ENCODE measurements around the gene OFD1.

The OFD1 gene, protein sequence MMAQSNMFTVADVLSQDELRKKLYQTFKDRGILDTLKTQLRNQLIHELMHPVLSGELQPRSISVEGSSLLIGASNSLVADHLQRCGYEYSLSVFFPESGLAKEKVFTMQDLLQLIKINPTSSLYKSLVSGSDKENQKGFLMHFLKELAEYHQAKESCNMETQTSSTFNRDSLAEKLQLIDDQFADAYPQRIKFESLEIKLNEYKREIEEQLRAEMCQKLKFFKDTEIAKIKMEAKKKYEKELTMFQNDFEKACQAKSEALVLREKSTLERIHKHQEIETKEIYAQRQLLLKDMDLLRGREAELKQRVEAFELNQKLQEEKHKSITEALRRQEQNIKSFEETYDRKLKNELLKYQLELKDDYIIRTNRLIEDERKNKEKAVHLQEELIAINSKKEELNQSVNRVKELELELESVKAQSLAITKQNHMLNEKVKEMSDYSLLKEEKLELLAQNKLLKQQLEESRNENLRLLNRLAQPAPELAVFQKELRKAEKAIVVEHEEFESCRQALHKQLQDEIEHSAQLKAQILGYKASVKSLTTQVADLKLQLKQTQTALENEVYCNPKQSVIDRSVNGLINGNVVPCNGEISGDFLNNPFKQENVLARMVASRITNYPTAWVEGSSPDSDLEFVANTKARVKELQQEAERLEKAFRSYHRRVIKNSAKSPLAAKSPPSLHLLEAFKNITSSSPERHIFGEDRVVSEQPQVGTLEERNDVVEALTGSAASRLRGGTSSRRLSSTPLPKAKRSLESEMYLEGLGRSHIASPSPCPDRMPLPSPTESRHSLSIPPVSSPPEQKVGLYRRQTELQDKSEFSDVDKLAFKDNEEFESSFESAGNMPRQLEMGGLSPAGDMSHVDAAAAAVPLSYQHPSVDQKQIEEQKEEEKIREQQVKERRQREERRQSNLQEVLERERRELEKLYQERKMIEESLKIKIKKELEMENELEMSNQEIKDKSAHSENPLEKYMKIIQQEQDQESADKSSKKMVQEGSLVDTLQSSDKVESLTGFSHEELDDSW
- total RNA-seq = 183 to 328 (median 248) reads per million in 4 donors

DNA sequence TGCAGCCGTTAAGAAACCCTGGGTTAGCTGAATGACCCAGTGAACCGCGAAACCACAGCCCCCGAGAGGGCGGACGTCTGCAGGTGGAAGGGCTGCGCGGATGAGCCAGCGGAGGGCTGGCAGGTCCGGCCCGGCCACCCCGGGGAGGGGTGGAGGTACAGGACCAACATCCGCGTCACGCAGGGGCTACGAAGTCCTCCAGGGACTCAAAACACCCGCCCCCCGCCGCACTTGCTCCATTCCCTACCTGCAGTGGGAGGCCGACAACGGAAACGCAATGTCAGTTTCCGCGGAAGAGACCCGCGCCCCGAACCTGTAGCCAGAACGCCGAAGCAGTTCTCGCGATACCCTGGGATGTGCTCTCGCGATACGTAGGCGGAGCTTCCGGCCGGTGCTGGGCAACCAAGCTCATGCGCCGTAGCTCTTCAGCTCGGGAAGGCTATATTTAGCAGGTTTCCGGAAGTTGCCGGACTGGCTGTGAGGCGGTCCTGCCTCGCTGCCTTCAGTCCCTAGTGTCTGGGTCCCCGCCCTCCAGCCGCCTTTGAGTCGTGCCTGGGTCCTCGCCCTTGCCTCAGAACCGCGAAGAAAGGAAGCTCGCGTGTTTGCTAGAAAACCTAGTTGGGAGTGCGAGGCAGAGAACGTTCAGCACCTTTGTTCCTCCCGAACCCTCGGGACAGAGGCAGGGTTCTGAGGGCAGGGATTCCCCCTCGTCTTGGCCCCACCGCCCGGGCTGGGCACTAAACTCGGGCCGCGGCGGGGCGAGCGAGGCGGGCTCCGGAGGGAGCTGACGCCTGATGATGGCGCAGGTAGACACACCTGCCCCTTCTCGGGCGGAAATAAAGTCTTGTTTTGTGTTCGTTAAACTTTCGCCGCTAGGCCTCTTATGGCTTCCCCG lies at the start of gene OFD1, which contains the start of gene TRAPPC2:
Gene OFD1, plus strand, starts transcription at position 471 of the 895 bp plus-strand sequence. Its CDS starts 324 bp downstream, at position 795.
Gene TRAPPC2, minus strand, starts transcription at position 343 of the 895 bp plus-strand sequence. CDS start 14,657 bp downstream, outside the sequence.
- DNase-seq = peak; percentile 78 to 96 (median 84)

DNA sequence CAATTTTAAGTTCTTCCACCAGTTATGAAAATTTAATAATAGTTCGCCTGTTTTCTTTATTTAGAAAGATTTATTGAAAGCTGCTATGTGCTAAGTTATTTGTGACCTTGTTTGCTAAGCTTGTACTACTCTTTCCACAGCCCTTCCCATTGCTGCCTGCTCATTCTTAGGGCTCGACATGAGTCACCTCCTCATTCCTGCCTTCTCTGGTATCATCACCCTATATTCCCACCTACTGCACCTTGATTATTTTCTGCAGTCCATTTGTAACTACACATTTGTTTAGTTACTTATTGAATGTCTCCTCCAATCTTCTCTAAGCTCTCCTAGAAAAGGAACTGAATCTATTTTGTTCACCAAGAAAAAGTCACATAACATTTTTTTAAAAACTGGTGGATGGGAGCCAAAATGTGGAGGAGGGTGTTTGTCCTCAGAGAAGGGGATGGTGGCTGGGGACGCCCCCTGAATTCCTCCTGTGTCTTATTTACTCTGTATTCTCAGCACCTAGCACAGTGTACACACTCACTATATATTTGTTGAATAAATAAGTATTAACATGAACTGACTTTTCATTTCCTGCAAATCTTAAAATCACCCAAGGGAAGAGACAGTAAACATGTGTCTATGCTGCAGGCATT lies 49.3 kb upstream of the OFD1 start:
- no peak for DNase-seq

DNA sequence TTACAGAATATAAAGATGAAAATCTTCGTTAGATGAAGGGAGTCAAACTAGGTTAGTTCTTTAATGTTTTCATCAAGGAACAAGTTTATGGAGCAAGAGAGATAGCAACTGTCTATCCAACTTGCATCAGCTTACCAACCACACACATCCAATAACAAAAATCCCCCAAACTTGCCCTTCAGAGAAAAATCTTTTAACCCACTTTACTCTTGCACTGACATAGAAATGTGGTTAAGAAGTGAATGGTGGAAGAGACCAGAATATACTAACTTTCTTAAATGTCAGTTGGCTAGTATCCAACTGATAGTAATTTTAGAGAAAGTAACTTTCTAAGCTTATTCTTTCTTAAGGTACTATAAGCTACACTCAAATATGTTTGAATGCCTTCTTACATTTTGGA lies 47.3 kb upstream of the OFD1 start:
- DNase-seq = peak in 1 of 5 donors; percentile 10

DNA sequence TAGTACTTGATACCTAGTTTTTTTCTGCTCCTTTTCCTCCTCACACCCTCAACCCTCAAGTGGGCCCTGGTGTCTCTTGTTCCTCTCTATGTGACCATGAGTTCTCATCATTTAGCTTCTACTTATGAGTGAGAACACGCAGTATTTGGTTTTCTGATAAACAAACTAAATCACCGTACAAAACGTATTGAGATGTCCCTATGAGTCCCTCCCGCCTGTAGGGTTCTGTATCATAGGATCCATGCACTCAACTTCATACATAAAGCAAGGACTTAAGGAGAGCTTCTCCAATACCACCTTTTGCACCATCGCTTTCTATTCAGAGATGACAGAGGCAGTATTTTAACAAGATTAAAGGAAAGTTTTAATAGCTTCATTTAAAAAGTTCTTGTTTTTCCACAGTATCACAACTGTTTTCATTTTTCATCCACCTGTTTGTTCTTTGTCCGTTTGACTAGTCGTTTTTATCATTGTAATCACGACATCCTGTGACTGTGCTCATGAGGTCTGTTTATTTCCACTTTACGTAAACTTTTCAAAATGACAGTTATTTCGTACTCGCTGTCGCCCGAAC lies 46.1 kb upstream of the OFD1 start:
- no peak for DNase-seq

DNA sequence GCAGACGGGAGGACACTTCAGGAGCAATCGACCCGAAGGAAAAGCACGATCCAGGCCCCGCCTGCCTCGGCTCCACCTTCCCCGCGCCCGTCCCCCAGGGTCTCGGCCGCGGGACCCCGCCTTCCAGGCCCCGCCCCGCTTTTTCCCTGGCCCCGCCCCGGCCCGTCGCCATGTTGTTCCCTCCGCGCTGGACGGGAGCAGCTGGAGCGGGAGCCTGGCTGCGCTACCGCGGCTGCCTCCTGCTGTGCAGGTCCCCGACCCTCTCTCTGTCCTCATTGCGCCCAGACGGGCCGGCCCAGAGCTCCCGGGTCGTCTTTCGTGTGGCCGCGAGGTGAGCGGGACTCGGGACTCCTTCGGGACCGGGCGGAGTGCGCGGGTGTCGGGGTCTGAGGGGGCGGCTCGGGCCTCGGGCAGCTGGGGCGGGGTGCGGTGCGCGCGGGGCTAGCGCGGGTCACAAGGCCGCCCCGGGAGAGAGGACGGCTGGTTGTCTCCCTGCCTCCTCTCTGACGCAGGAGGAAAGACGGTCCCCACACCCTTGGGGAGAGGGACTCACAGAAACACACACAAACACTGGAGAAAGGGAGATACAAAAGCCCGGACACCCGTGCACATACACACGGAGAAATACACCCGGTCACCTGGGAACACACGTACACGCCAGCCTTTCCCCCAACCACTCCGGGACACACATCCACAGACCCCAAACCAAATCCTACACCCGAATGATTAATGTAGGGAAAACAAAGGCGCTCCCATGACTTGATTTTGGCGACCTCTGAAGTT lies 45.4 kb upstream of the OFD1 start, which contains the start of gene RAB9A:
Gene RAB9A, plus strand, starts transcription at position 171 of the 783 bp plus-strand sequence. CDS start 19,619 bp downstream, outside the sequence.
- peak; percentile 70 to 80 (median 77) for DNase-seq

GRCh38 chrX:13689741-13690211 lies 44.8 kb upstream of the OFD1 start:
- DNase-seq = no peak

DNA sequence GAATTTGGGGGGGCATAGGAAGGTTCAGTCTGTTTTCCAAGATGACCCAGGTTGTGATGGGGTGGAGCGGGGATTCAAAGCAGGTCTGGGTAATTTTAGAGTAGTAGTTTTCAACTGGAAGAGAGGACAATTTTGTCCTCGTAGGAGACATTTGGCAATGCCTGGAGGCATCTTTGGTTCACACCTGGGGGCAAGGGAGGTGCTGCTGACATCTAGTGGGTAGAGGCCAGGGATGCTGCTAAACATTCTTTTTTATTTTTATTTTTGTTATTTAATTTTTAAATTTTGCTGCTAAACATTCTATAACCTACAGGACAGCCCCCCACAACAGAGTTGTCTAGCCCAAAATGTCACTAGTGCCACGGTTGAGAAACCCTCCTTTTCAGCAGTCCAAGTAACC lies 43.7 kb upstream of the OFD1 start:
- peak in 1 of 5 donors; percentile 5 for DNase-seq

GRCh38 chrX:13691841-13692371 lies 42.6 kb upstream of the OFD1 start:
- DNase-seq = no peak

GRCh38 chrX:13692771-13693231 lies 41.7 kb upstream of the OFD1 start:
- no peak for DNase-seq

GRCh38 chrX:13693341-13693961 lies 41.1 kb upstream of the OFD1 start:
- DNase-seq = no peak

- DNase-seq = no peak
Measured at GRCh38 chrX:13694359-13694758, 40.2 kb upstream of the OFD1 start.

GRCh38 chrX:13694983-13695382 lies 39.6 kb upstream of the OFD1 start:
- DNase-seq = no peak

DNA sequence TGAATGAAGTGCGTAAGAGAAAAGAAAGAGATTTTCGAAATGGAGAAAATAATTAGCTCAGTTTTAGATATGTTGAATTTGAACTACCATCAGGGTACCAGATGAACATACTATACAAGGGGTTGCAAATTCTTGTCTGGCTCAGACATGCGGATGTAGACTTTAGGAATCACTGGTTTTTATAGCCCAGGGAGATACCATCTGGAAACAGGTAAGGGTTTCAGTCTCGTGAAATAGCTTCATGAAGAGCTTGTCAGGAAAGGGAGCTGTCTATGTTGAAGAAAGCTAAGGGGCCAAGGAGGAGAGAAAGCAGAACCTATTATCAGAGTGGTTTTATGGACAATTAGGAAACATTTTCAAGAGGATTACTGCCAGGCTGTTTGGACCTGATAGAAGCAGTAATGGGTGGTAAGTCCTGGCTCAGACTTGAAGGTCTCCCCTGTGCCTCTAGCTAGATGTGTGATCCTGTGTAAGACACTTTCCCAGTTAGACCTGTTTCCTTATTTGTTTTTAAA lies 38.9 kb upstream of the OFD1 start:
- DNase-seq = no peak

GRCh38 chrX:13697455-13697854 lies 37.1 kb upstream of the OFD1 start:
- DNase-seq = no peak

GRCh38 chrX:13697976-13698375 lies 36.6 kb upstream of the OFD1 start:
- no peak for DNase-seq

GRCh38 chrX:13698432-13698831 lies 36.1 kb upstream of the OFD1 start:
- no peak for DNase-seq

GRCh38 chrX:13699183-13699826 lies 35.2 kb upstream of the OFD1 start:
- no peak for DNase-seq

GRCh38 chrX:13700380-13700779 lies 34.2 kb upstream of the OFD1 start:
- no peak for DNase-seq
